ENCODE data around the gene EMILIN2.
"Not testable (repeated sequence)": the region's sequence is repeated elsewhere in the genome, so short reads cannot be mapped to it uniquely, and the experiment has no call there.

EMILIN2 gene

GRCh38 chr18:2846636-2847316 is at the start of gene EMILIN2:
Gene EMILIN2 (plus strand): TSS chr18:2847006. CDS start chr18:2847189, 183 bp downstream.
- peak; percentile 89 for DNase-seq

DNA sequence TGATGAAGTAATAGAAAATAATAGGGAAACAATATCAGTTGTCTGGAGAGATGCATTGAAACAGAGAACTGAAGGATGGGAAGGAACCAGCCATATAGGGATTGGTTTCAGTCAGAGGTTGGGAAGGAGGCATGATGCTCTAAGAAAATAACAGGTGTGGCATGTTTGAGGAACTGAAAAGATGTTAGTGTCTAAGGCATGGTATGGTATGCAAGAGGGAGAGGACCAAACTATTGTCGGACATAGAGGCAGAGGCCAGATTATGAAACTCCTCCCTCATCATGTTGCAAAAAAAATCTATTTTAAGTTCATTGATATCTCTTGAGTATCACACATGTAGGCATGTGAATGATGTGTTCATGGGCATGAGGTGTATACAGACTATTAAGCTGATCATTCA is 48.9 kb upstream of the EMILIN2 start:
- no peak for DNase-seq

- DNase-seq = no peak
These were observed 47.4 kb upstream of the EMILIN2 start for GRCh38 chr18:2799369-2799768.

DNA sequence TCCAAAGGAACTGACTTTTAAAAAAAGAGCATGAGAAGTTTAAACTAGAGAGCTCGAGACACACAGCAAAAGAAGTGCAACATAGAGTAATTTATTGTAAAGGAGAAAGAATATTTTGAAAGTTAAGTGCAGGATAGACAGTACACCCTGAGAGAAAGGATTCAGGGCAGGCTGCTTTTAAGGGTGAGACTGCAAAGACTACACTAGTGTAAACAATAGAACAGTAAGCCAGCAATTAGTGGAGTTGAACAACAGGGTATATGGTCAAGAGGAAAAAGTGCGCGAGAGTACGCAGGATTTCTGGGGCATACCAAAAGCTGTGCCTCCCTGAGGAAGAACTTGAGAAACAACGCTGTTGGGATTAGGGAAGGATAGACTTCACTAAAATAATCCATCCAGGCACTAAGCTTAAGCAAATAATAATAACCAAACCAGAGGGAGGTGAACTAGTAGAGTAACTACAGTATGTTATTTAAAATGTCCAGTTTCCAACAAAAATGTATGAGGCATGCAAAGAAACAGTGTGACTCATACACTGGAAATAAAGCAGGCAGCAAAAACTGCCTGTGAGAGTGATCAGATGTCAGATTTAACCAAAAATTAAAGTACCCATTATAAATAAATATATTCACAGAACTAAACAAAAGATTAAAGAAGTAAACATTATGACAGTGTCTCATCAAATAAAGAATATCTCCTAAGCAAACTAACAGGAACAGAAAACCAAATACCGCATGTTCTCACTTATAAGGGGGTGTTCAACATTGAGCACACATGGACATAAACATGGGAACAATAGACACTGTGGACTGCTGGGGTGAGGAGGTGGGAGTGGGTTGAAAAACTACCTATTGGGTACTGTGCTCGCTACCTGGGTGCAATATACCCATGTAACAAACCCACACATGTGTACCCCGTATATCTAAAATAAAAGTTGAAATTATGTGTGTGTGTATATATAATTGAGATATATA is 40.5 kb upstream of the EMILIN2 start:
- no peak for DNase-seq

GRCh38 chr18:2808640-2809039 is 38.2 kb upstream of the EMILIN2 start:
- DNase-seq = not testable (repeated sequence)

DNA sequence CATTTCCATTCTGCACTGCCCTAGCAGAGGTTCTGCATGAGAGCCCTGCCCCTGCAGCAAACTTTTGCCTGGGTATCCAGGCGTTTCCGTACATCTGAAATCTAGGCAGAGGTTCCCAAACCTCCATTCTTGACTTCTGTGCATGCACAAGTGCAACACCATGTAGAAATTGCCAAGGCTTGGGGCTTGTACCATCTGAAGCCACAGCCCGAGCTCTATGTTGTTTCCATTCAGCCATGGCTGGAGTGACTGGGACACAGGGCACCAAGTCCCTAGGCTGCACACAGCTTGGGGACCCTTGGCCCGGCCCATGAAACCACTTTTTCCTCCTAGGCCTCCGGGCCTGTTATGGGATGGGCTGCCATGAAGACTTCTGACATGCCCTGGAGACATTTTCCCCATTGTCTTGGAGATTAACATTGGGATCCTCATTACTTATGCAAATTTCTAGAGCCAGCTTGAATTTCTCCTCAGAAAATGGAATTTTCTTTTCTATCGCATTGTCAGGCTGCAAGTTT is 37.1 kb upstream of the EMILIN2 start:
- DNase-seq = not testable (repeated sequence)

- no peak for DNase-seq
These were observed 35.4 kb upstream of the EMILIN2 start for GRCh38 chr18:2811416-2811815.

DNA sequence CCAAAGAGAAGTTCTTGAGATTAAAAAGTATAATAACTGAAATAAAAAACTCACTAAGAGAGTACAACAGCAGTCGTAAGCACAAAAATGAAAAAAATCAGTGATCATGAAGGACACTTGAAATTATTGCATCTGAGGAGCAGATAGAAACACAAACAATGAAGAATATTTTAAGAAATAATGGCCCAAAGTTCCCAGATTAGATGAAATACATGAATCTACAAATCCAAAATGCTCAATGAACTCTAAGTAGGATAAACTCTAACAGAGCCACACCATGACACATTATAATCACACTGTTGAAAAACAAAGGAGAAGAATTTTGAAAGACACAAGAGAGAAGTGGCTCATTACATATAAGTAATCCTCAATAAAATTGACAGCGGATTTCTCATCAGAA is 31.9 kb upstream of the EMILIN2 start:
- DNase-seq = no peak

GRCh38 chr18:2818281-2818680 is 28.5 kb upstream of the EMILIN2 start:
- DNase-seq = no peak

DNA sequence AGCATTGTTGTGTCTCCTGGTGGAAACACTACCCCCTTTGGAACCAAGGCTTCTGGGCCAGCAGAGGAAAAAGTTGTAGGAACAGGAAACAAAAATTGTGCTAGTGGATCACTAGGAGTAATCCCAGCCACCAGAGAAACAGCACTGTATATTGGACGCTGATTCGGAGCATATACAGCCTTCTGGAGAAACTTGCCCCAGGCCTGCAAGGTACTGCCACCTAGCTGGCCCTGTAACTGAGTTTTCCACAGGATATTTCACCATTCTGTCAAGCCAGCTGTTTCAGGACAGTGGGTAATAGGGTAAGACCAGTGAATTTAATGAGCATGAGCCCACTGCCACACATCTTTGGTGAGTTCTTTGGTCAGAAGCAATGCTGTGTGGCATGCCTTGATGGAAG is 25.1 kb upstream of the EMILIN2 start:
- DNase-seq = no peak

GRCh38 chr18:2822213-2822921 is 24.4 kb upstream of the EMILIN2 start:
- no peak for DNase-seq

GRCh38 chr18:2823202-2823601 is 23.6 kb upstream of the EMILIN2 start:
- DNase-seq = no peak

DNA sequence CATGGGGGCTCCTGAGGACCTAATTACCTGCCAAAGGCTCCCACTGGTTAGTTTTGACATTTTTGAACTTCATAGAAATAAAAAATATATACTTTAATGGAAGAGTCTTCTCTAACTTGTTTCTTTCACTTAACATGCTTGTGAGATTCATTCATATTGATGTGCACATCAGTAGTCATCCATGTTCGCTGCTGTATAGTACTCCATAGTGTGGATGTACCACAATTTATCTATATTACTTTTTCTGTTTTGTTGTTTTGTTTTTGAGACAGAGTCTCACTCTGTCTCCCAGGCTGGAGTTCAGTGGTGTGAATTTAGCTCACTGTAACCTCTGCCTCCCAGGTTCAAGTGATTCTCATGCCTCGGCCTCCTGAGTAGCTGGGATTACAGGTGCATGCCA is 22.8 kb upstream of the EMILIN2 start:
- no peak for DNase-seq

DNA sequence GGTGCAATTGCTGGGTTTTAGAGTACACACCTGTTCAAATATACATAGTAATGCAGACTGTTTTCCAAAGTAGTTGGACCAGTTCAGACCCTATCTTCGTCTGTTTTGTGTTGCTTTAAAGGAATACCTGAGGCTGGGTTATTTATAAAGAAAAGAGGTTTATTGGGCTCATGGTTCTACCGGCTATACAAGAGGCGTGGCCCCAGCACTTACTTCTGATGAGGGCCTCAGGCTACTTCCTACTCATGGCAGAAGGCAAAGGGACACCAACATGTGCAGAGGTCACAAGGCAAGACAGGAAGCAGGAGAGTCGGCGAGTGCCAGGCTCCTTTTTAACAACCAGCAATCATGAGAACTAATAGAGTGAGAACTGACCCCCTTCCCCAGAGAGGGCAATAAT is 21.9 kb upstream of the EMILIN2 start:
- no peak for DNase-seq

DNA sequence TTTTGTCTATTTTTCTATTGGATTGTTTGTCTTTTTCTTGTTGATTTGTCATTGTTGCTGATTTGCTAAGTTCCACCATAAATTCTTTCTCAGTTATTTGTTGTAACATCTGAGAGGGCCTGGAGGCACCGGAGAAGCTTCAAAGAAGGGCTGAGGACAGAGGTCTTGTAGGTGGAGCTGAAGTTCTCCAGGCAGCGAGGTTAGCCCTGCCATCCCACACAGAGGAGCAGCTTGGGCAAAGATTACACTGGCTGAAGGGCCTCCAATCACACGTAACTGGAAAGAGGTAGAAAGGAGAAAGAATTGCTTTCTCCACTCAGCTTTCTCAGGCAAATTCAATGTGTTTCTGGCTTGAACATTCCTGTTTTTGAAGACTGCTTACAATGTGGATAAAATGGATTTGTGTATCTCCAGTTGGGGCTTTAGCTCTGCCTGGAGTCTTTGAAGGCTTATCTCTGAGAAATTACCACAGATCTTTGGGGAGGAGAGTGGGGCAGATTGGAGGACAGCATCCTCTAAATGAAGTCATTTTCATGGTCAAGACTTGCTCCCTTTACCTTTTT is 21.1 kb upstream of the EMILIN2 start:
- no peak for DNase-seq

GRCh38 chr18:2826581-2826980 is 20.2 kb upstream of the EMILIN2 start:
- DNase-seq = peak; percentile 24

DNA sequence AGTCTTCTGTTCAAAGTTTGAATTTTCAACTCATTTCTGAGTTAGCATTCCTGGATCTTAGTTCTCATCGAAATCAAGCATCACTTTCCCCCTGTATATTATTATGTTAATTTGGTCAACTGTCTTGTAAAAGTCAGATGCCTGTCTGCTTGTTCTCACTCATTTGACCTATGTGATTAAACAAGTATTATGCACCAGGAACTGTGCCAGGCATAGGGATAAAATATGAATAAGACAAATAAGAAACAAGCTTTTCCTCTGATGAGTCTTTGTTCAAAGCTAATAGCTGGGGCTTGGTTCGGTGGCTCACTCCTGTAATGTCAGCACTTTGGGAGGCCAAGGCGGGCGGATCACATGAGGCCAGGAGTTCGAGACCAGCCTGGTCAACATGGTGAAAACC is 19.7 kb upstream of the EMILIN2 start:
- DNase-seq = no peak

DNA sequence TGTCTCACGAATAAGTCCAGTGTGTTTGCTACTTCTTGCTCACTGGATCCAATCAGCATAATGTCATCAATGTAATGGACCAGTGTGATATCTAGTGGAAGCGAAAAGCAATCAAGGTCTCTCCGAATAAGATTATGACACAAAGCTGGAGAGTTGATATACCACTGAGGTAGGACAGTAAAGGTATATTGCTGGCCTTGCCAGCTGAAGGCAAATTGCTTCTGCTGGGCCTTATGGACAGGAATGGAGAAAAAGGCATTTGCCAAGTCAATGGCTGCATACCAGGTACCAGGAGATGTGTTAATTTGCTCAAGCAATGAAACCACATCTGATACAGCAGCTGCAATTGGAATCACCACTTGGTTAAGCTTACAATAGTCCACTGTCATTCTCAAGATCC is 10.7 kb upstream of the EMILIN2 start:
- DNase-seq = not testable (repeated sequence)

GRCh38 chr18:2837290-2837689 is 9.5 kb upstream of the EMILIN2 start:
- DNase-seq = not testable (repeated sequence)

DNA sequence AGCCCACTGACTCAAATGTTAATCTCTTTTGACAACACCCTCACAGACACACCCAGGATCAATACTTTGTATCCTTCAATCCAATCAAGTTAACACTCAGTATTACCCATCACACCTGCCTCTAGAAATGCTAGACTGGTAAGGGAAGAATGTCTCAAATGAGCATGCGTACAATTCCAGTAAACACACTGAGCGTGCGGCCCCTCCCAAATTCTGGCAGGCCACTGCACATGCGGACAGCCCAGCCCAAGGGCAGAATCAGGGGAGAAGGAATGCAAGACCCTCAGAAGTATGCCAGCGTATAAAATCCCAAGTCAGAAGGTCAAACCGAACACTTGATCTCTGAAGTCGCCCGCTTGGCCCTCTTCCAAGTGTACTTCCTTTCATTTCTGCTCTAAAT is 7.6 kb upstream of the EMILIN2 start:
- DNase-seq = no peak

DNA sequence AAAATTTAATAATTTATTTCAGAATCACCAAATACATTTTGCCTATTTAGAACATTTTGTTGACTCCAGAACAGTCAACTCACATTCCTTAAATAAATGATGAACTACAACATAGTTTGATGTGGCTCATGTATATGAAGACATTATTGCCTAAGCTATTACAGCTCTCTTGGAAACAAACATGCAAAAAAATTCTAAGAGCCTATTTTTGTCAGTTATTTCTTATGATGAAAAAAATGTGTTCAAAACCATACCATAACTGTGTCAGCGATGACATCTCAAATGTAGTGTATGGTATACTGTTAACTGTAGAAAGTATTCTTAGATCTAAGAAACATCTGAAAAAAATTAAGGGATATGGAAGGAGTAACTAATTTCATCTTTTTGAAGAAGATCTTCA is 6.3 kb upstream of the EMILIN2 start:
- no peak for DNase-seq

DNA sequence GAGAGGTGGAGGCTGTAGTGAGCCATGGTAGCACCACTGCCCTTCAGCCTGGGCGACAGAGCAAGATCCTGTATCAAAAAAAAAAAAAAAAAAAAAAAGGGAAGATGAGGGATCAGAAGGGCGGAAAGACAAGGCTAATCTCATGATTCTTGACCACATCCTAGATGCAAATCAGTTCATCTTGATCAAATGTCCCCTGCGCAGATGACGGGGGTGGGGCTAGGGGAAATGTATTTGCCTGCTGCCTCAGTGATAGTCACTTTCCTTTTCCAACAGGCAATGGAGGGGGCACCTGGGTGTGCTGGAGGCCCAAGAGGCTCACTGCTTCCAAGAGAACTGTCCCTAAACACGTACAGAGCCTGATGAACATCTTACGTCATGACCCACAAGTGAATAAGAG is 3.7 kb upstream of the EMILIN2 start:
- DNase-seq = no peak

DNA sequence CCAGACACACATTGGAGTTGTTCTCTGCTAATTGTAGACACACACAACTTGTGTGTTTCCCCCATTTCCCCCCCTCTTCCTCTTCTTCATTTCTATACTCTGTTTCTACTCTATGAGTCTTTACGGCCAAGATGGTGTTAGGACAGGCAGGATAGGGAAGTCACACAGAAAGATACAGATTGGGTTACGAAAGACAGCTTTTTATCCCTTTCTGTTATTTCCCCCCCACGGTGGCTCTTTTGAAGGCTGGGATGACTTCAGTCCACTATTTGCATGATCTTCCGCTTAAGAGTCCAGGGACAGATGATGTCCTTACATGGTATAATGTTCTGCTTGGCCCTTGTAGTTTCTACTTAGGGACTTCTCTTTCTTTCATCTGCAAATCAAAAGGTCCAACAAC is 1.6 kb upstream of the EMILIN2 start:
- DNase-seq = no peak
